ENCODE measurements around the gene GSTM2. TPM values are rescaled to one million over a fixed set of nuclear protein-coding genes. Genes with fewer than 3 reads are reported as not detected.
"Not testable (repeated sequence)": the region's sequence is repeated elsewhere in the genome, so short reads cannot be mapped to it uniquely, and the experiment has no call there.

GSTM2 gene
- total RNA-seq, 1 donor from 2014 or later: 22.6 TPM

GRCh38 chr1:109673861-109674260 is 6.0 kb downstream of the GSTM2 start:
- DNase-seq (ENCODE audit: low read depth): not testable (repeated sequence)

GRCh38 chr1:109676683-109677381 is 9.0 kb downstream of the GSTM2 start:
- peak; percentile 54 for DNase-seq (ENCODE audit: low read depth)

GRCh38 chr1:109677459-109677858 is 9.6 kb downstream of the GSTM2 start:
- no peak for DNase-seq (ENCODE audit: low read depth)

GRCh38 chr1:109678637-109679036 is 10.8 kb downstream of the GSTM2 start:
- DNase-seq (ENCODE audit: low read depth): not testable (repeated sequence)

- not testable (repeated sequence) for DNase-seq (ENCODE audit: low read depth)
Measured at GRCh38 chr1:109684777-109685176, 16.9 kb downstream of the GSTM2 start.

GRCh38 chr1:109685399-109685798 is 17.5 kb downstream of the GSTM2 start:
- DNase-seq (ENCODE audit: low read depth): not testable (repeated sequence)

GRCh38 chr1:109685890-109686289 is 18.0 kb downstream of the GSTM2 start:
- not testable (repeated sequence) for DNase-seq (ENCODE audit: low read depth)

GRCh38 chr1:109687109-109687508 is 19.3 kb downstream of the GSTM2 start:
- DNase-seq (ENCODE audit: low read depth): not testable (repeated sequence)

GRCh38 chr1:109687641-109688499 is 20.0 kb downstream of the GSTM2 start, which contains the start of gene GSTM1:
TSS of gene GSTM1 (plus strand) at chr1:109687817. CDS start at chr1:109687874, 57 bp downstream.
- peak; percentile 5 for DNase-seq (ENCODE audit: low read depth)

GRCh38 chr1:109689844-109690405 is 22.1 kb downstream of the GSTM2 start:
- peak; percentile 8 for DNase-seq (ENCODE audit: low read depth)

GRCh38 chr1:109691759-109692158 is 23.9 kb downstream of the GSTM2 start:
- no peak for DNase-seq (ENCODE audit: low read depth)

GRCh38 chr1:109694400-109694799 is 26.5 kb downstream of the GSTM2 start:
- DNase-seq (ENCODE audit: low read depth): not testable (repeated sequence)

- DNase-seq (ENCODE audit: low read depth): not testable (repeated sequence)
Measured at GRCh38 chr1:109695138-109695537, 27.3 kb downstream of the GSTM2 start.

GRCh38 chr1:109697066-109697465 is 29.2 kb downstream of the GSTM2 start:
- DNase-seq (ENCODE audit: low read depth): no peak

GRCh38 chr1:109697861-109698260 is 30.0 kb downstream of the GSTM2 start:
- DNase-seq (ENCODE audit: low read depth): not testable (repeated sequence)

GRCh38 chr1:109702940-109703339 is 35.1 kb downstream of the GSTM2 start:
- DNase-seq (ENCODE audit: low read depth): not testable (repeated sequence)

GRCh38 chr1:109704173-109704572 is 36.3 kb downstream of the GSTM2 start:
- no peak for DNase-seq (ENCODE audit: low read depth)

- DNase-seq (ENCODE audit: low read depth): peak; percentile 7
Measured at GRCh38 chr1:109705411-109705810, 37.6 kb downstream of the GSTM2 start.

- DNase-seq (ENCODE audit: low read depth): not testable (repeated sequence)
Measured at GRCh38 chr1:109708949-109709348, 41.1 kb downstream of the GSTM2 start.

- not testable (repeated sequence) for DNase-seq (ENCODE audit: low read depth)
Measured at GRCh38 chr1:109709822-109710221, 42.0 kb downstream of the GSTM2 start.

- not testable (repeated sequence) for DNase-seq (ENCODE audit: low read depth)
Measured at GRCh38 chr1:109711593-109712320, 43.9 kb downstream of the GSTM2 start, which contains the start of gene GSTM5. TSS of gene GSTM5 (plus strand) at chr1:109712251. CDS start at chr1:109712313, 62 bp downstream.

Data from myocyte (in vitro differentiated cells).